Motor neuron (in vitro differentiated cells): ENCODE measurements around the gene SCYGR8. TPM values are rescaled to one million over a fixed set of nuclear protein-coding genes. Genes with fewer than 3 reads are reported as not detected.

Experiments
- ATAC-seq, 8 experiments: fragments of 200-7000 bp; cut with Tn5 transposase; replicated peaks in 6 of 8; 2 replicates each; pipeline ENCODE4 v1.8.0; 2021; ENCODE audit warnings: mild to moderate bottlenecking in 8 of 8, moderate library complexity in 8 of 8
- H3K27ac ChIP-seq, 2 donors: fragments of 250-450 bp; sonication (Bioruptor Pico); 2 replicates each; pipeline ENCODE4 v1.9.0; 2021; ENCODE audit warnings: antibody characterized with exemption in 2 of 2, mild to moderate bottlenecking in 2 of 2, moderate library complexity in 1 of 2
- H3K4me1 ChIP-seq, 2 donors: fragments of 250-450 bp; sonication (Bioruptor Pico); replicated peaks in 1 of 2; 2 replicates each; pipeline ENCODE4 v1.6.1; 2021; ENCODE audit warnings: antibody characterized with exemption in 2 of 2, mild to moderate bottlenecking in 2 of 2, moderate library complexity in 1 of 2
- H3K4me3 ChIP-seq, 5 donors: fragments of 250-450 bp; sonication (Bioruptor Pico); 2 replicates each; pipeline ENCODE4 v1.9.0; 2021; ENCODE audit warnings: antibody characterized with exemption in 5 of 5, mild to moderate bottlenecking in 5 of 5, moderate library complexity in 4 of 5
- whole genome bisulfite sequencing, 10 experiments: fragments of 450-650 bp; shearing (Covaris generic); methylation state at CpG; one replicate each; pipeline ENCODE4 v1.0.0; 2022; 5-methylcytosine and 5-hydroxymethylcytosine counted together
- in situ Hi-C, 9 experiments: fragments of 400-800 bp; cut with MboI; loops; one replicate each; pipeline ENCODE4 v1.15.0; 2021; ENCODE audit warnings: low sequenced_read_pairs in 9 of 9, low pct_unique_long_range_greater_than_20kb in 2 of 9; ENCODE audit not compliant: unreplicated experiment in 9 of 9
- total RNA-seq, 8 experiments: library from RNA; unstranded; fragments of 300-600 nt; gene quantifications; 2 replicates each; pipeline versions ENCODE4 v1.2.3 to v1.2.4, GENCODE V29; 2022

Gene SCYGR8
- under 1 TPM in 1 of 8 experiments, not detected in 7; 0.38 TPM for total RNA-seq

- Histone ChIP-seq H3K27ac (no peak within 1 kb of the TSS), H3K4me1 (no peaks in the 10 kb centered on the region), H3K4me3 (no peak within 1 kb of the TSS)
- no peak for ATAC-seq
- 55 to 100% (median 70%) methylated on average over 1 to 4 of the region's 9 CpGs; no CpG with 5 or more reads in 4 of the 10 experiments for WGBS, 10 experiments
- in situ Hi-C loops, result no loop called here
Measured at GRCh38 chr2:227745594-227745993, at the start of gene SCYGR8. Gene SCYGR8, plus strand, starts transcription at chr2:227745894. Its CDS starts 0 bp downstream, at chr2:227745894.

- in situ Hi-C loops, result no loop called here
- Histone ChIP-seq H3K27ac (no peak overlapping the region), H3K4me3 (no peak overlapping the region), H3K4me1 (no peaks in the 10 kb centered on the region)
- 0 to 100% (median 70%) methylated on average over 1 to 2 of the region's 2 CpGs; no CpG with 5 or more reads in 1 of the 10 experiments for WGBS, 10 experiments
- ATAC-seq, result peak in 2 of 8 experiments; percentile 66 to 91
Measured at GRCh38 chr2:227696990-227697679, 48.6 kb upstream of the SCYGR8 start.

GRCh38 chr2:227701556-227701955, 44.1 kb upstream of the SCYGR8 start:
- Histone ChIP-seq H3K27ac (no peak overlapping the region), H3K4me3 (no peak overlapping the region), H3K4me1 (no peaks in the 10 kb centered on the region)
- ATAC-seq, result no peak
- WGBS, 10 experiments, result 25 to 100% (median 81%) methylated on average over 1 to 3 of the region's 3 CpGs; no CpG with 5 or more reads in 1 of the 10 experiments
- in situ Hi-C loops, result no loop called here

- 14 to 100% (median 83%) methylated on average over 2 to 3 of the region's 4 CpGs; no CpG with 5 or more reads in 5 of the 10 experiments for WGBS, 10 experiments
Measured at GRCh38 chr2:227703280-227703732, 42.4 kb upstream of the SCYGR8 start.

GRCh38 chr2:227703961-227704360, 41.7 kb upstream of the SCYGR8 start:
- H3K4me3 ChIP-seq, result no peak overlapping the region
- in situ Hi-C loops, result no loop called here
- H3K4me1 ChIP-seq, result no peaks in the 10 kb centered on the region
- no peak overlapping the region for H3K27ac ChIP-seq
- ATAC-seq, result peak in 3 of 8 experiments; percentile 43 to 62 (median 53)
- 20 to 96% (median 89%) methylated on average over 1 to 3 of the region's 3 CpGs; no CpG with 5 or more reads in 3 of the 10 experiments for WGBS, 10 experiments

More at GRCh38 chr2:227703280-227703732, 42.4 kb upstream of the SCYGR8 start:
- in situ Hi-C loops, result no loop called here
- H3K4me1 ChIP-seq, result no peaks in the 10 kb centered on the region
- H3K27ac ChIP-seq, result no peak overlapping the region
- peak in 3 of 8 experiments; percentile 65 to 93 (median 93) for ATAC-seq
- no peak overlapping the region for H3K4me3 ChIP-seq

GRCh38 chr2:227706859-227707258, 38.8 kb upstream of the SCYGR8 start:
- ATAC-seq, result no peak
- in situ Hi-C loops, result no loop called here

GRCh38 chr2:227707390-227707789, 38.3 kb upstream of the SCYGR8 start:
- no peak overlapping the region for H3K27ac ChIP-seq
- no peak for ATAC-seq
- WGBS, 10 experiments, result 82 to 100% (median 96%) methylated on average over 1 to 6 of the region's 6 CpGs; no CpG with 5 or more reads in 4 of the 10 experiments
- no peaks in the 10 kb centered on the region for H3K4me1 ChIP-seq
- H3K4me3 ChIP-seq, result no peak overlapping the region
- in situ Hi-C loops, result no loop called here

More at GRCh38 chr2:227706859-227707258, 38.8 kb upstream of the SCYGR8 start:
- Histone ChIP-seq H3K4me3 (no peak overlapping the region), H3K27ac (no peak overlapping the region), H3K4me1 (no peaks in the 10 kb centered on the region)
- WGBS, 10 experiments, result 80 to 100% (median 94%) methylated on average over 1 to 4 of the region's 4 CpGs; no CpG with 5 or more reads in 6 of the 10 experiments

GRCh38 chr2:227710986-227711385, 34.7 kb upstream of the SCYGR8 start:
- 55 to 91% (median 73%) methylated on average over 2 to 7 of the region's 7 CpGs; no CpG with 5 or more reads in 3 of the 10 experiments for WGBS, 10 experiments
- Histone ChIP-seq H3K4me1 (no peaks in the 10 kb centered on the region), H3K27ac (no peak overlapping the region), H3K4me3 (no peak overlapping the region)
- no peak for ATAC-seq
- in situ Hi-C loops, result no loop called here

- in situ Hi-C loops, result no loop called here
- Histone ChIP-seq H3K27ac (no peak overlapping the region), H3K4me3 (no peak overlapping the region), H3K4me1 (no peaks in the 10 kb centered on the region)
- WGBS, 10 experiments, result 100% methylated on average over 1 of the region's 1 CpG; no CpG with 5 or more reads in 6 of the 10 experiments
- ATAC-seq, result no peak
Measured at GRCh38 chr2:227713291-227713690, 32.4 kb upstream of the SCYGR8 start.

GRCh38 chr2:227716501-227716900, 29.2 kb upstream of the SCYGR8 start:
- ATAC-seq, result no peak

GRCh38 chr2:227717687-227718567, 27.8 kb upstream of the SCYGR8 start, which contains the start of gene SLC19A3:
Gene SLC19A3, minus strand, starts transcription at chr2:227718028. Its CDS starts 15,710 bp downstream, at chr2:227702318.
- Histone ChIP-seq H3K4me3 (peak within 1 kb of the TSS; percentile 34 to 39 (median 37)), H3K4me1 (no peaks in the 10 kb centered on the region), H3K27ac (no peak within 1 kb of the TSS)
- in situ Hi-C loops, result no loop called here
- peak; percentile 92 to 100 (median 99) for ATAC-seq
- 0 to 30% (median 7%) methylated on average over 2 to 20 of the region's 35 CpGs; no CpG with 5 or more reads in 1 of the 10 experiments for WGBS, 10 experiments

More at GRCh38 chr2:227716501-227716900, 29.2 kb upstream of the SCYGR8 start:
- in situ Hi-C loops, result no loop called here
- 33 to 100% methylated on average over 1 of the region's 2 CpGs; no CpG with 5 or more reads in 8 of the 10 experiments for WGBS, 10 experiments
- Histone ChIP-seq H3K4me3 (no peak overlapping the region), H3K27ac (no peak overlapping the region), H3K4me1 (no peaks in the 10 kb centered on the region)

GRCh38 chr2:227719641-227720040, 26.1 kb upstream of the SCYGR8 start:
- Histone ChIP-seq H3K4me1 (no peaks in the 10 kb centered on the region), H3K27ac (no peak overlapping the region), H3K4me3 (no peak overlapping the region)
- in situ Hi-C loops, result no loop called here
- no peak for ATAC-seq
- 71 to 100% (median 98%) methylated on average over 1 to 4 of the region's 4 CpGs; no CpG with 5 or more reads in 2 of the 10 experiments for WGBS, 10 experiments

GRCh38 chr2:227720680-227721079, 25.0 kb upstream of the SCYGR8 start:
- Histone ChIP-seq H3K4me1 (no peaks in the 10 kb centered on the region), H3K27ac (no peak overlapping the region), H3K4me3 (no peak overlapping the region)
- no peak for ATAC-seq
- in situ Hi-C loops, result no loop called here
- 14 to 100% (median 90%) methylated on average over 1 to 3 of the region's 4 CpGs; no CpG with 5 or more reads in 2 of the 10 experiments for WGBS, 10 experiments
